Keratinocyte (primary cell): ENCODE data around the gene PKP4. TPM values are rescaled to one million over a fixed set of nuclear protein-coding genes. Genes with fewer than 3 reads are reported as not detected.
A peak's percentile ranks its signal among the peaks of the same experiment; 100 is the strongest.

ENCODE experiments used
- DNase-seq: peaks from one replicate; pipeline ENCODE4 v3.0.0-alpha.2; 2011; ENCODE audit warnings: low read depth, missing footprints, low spot score
- FAIRE-seq: peaks from 2 replicates; lab custom pipeline; 2011; peaks lifted over from hg19 to GRCh38; lab: Jason Lieb, UNC
- H2AFZ ChIP-seq: 2 replicates; pipeline ENCODE4 v1.6.0; 2012; ENCODE audit warnings: low read length, control low read depth, inconsistent platforms; ENCODE audit not compliant: control insufficient read depth
- H3K27ac ChIP-seq: 2 replicates; pipeline ENCODE4 v1.5.1; 2011; ENCODE audit warnings: low read length; ENCODE audit not compliant: control insufficient read depth, insufficient read depth
- H3K27me3 ChIP-seq: 3 replicates; pipeline ENCODE4 v1.6.0; 2011; ENCODE audit warnings: low read length; ENCODE audit not compliant: control insufficient read depth, insufficient read depth; ENCODE audit errors: extremely low read depth
- H3K36me3 ChIP-seq, 2 experiments: 2 replicates in 1 of 2; 3 replicates in 1 of 2; pipeline ENCODE4 v1.5.1; 2011; ENCODE audit warnings: low read length in 2 of 2, mild to moderate bottlenecking in 1 of 2; ENCODE audit not compliant: control insufficient read depth in 2 of 2, insufficient read depth in 2 of 2; ENCODE audit errors: extremely low read depth in 1 of 2
- H3K4me1 ChIP-seq: 3 replicates; pipeline ENCODE4 v1.5.1; 2011; ENCODE audit warnings: low read length; ENCODE audit not compliant: control insufficient read depth, insufficient read depth; ENCODE audit errors: extremely low read depth
- H3K4me2 ChIP-seq: 3 replicates; pipeline ENCODE4 v1.6.0; 2011; ENCODE audit warnings: low read depth, low read length; ENCODE audit not compliant: control insufficient read depth, insufficient read depth; ENCODE audit errors: extremely low read depth
- H3K4me3 ChIP-seq, 3 experiments: fragments of 200-600 bp in 1 of 3; sonication (generic) in 1 of 3; 2 replicates in 2 of 3; 3 replicates in 1 of 3; pipeline ENCODE4 v1.5.1; 2011 to 2016; ENCODE audit warnings: low read length in 3 of 3, mild to moderate bottlenecking in 3 of 3, control low read depth in 2 of 3, inconsistent platforms in 1 of 3, low read depth in 1 of 3, mixed read lengths in 1 of 3, mixed run types in 1 of 3, moderate library complexity in 1 of 3; ENCODE audit not compliant: control insufficient read depth in 2 of 3, insufficient read depth in 2 of 3; ENCODE audit errors: extremely low read depth in 1 of 3
- H3K79me2 ChIP-seq: 2 replicates; pipeline ENCODE4 v1.6.0; 2012; ENCODE audit warnings: low read length; ENCODE audit not compliant: control insufficient read depth, insufficient read depth
- H3K9ac ChIP-seq: 3 replicates; pipeline ENCODE4 v1.6.0; 2011; ENCODE audit warnings: low read length; ENCODE audit not compliant: control insufficient read depth, insufficient read depth; ENCODE audit errors: extremely low read depth
- H3K9me1 ChIP-seq: 3 replicates; pipeline ENCODE4 v1.6.0; 2011; ENCODE audit warnings: low read length; ENCODE audit not compliant: control insufficient read depth, insufficient read depth; ENCODE audit errors: extremely low read depth
- H3K9me3 ChIP-seq: 2 replicates; pipeline ENCODE4 v1.5.1; 2012; ENCODE audit warnings: low read depth, low read length; ENCODE audit not compliant: control insufficient read depth
- H4K20me1 ChIP-seq: 3 replicates; pipeline ENCODE4 v1.6.0; 2011; ENCODE audit warnings: low read length; ENCODE audit not compliant: control insufficient read depth, insufficient read depth; ENCODE audit errors: extremely low read depth
- EZH2 ChIP-seq: IDR thresholded peaks from one replicate; pipeline ENCODE4 v1.6.1; 2012; ENCODE audit warnings: inconsistent platforms, mild to moderate bottlenecking, low read length, moderate library complexity
- dilution Hi-C: fragments of 300-500 bp; cut with MboI; formaldehyde crosslinking; loops from one replicate; pipeline ENCODE4 v1.7.0; 2020; ENCODE audit warnings: low sequenced_read_pairs; ENCODE audit not compliant: extremely low pct_ligation_motif_present
- polyA plus RNA-seq, 5 experiments: library from polyadenylated mRNA; depleted of rRNA in 3 of 5; stranded (reverse) in 3 of 5; stranded (forward) in 1 of 5; unstranded in 1 of 5; fragments of >200 nt; gene quantifications; 1 replicate in 1 of 5; 2 replicates in 3 of 5; 3 replicates in 1 of 5; pipeline versions ENCODE4 v1.2.1 to v1.2.3, GENCODE V29; 2011 to 2012; ENCODE audit warnings: missing spikeins in 2 of 5, low read depth in 1 of 5, low replicate concordance in 1 of 5
- TF ChIP-seq, protein P1 (sequence below), 3 experiments: IDR thresholded peaks in 1 of 3; conservative IDR thresholded peaks in 1 of 3; optimal IDR thresholded peaks in 1 of 3; 2 replicates in 2 of 3; 3 replicates in 1 of 3; pipeline versions ENCODE3 to v1.5.1; 2011; ENCODE audit warnings: low read length in 3 of 3, mild to moderate bottlenecking in 3 of 3, moderate library complexity in 2 of 3, control low read depth in 1 of 3, inconsistent platforms in 1 of 3; ENCODE audit not compliant: insufficient read depth in 2 of 3; ENCODE audit errors: extremely low read depth in 1 of 3

PKP4 gene
- polyA plus RNA-seq, 1 donor (not counting 4 experiments of a cell fraction or from before 2014, with no cell fraction given): 43.8 TPM

DNA sequence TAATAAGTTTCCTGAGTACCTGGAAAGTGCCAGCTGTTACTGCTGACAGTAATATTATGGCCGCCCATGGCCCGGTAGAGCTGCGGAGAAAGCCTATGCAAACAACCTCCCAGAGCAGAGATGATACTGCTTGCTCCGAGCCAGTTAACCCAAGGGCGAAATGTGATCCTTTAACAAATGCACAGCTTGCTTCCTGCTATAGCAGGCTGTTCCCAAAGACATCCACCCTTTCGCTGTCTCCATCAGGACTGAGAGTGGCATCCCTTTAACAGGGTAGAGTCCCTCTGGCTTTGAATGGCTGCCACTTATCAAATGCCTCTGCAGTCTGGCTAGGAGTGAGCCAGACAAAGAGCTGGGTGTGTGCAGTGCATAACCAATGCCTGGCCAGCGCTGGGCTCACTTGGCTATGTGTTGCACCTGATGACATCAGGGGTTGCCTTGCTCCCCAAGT lies 268.7 kb downstream of the PKP4 start:
- H3K27ac ChIP-seq: no peak overlapping the region

DNA sequence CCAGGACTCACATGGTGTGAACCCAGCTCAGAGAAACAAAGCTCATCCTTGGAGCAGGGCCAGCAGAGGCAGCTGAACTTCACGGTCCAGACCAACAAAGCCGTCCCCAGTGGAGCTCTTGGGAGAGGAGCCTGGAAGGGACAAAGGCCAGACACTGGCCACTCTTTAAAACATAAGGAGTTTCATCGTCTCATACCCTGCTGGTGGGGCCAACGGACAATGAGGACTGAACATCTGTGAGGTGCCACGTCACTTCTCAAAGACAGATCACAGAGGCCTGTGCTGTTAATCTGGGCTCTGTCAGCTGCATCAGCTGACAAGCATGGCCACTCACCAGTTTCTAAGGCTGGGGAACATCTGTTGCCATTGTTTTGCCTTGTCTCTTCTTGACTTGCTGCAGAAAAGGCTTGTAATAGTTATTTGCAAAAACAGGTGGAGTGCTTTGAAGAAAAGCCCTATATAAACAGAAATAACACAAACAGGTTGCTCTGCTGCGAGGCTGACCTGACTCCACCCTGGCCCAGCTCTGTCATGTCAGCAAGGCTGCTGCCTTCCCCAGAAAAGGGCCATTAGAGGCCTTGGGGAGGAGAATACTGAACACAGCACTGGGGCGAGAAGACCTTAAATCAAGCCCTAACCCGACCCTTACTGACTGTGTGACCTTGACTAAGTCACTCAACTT lies 270.3 kb downstream of the PKP4 start:
- H3K79me2 ChIP-seq: no peaks in the 10 kb centered on the region
- H3K27me3 ChIP-seq: no peaks in the 10 kb centered on the region
- H3K4me3 ChIP-seq: no peak overlapping the region
- dilution Hi-C loops: no loop called here
- H3K9me3 ChIP-seq: no peaks in the 10 kb centered on the region
- no peaks in the 10 kb centered on the region for H4K20me1 ChIP-seq
- FAIRE-seq (no peak), DNase-seq (no peak)
- H3K4me2 ChIP-seq: no peak overlapping the region
- TF ChIP-seq, protein P1, sequence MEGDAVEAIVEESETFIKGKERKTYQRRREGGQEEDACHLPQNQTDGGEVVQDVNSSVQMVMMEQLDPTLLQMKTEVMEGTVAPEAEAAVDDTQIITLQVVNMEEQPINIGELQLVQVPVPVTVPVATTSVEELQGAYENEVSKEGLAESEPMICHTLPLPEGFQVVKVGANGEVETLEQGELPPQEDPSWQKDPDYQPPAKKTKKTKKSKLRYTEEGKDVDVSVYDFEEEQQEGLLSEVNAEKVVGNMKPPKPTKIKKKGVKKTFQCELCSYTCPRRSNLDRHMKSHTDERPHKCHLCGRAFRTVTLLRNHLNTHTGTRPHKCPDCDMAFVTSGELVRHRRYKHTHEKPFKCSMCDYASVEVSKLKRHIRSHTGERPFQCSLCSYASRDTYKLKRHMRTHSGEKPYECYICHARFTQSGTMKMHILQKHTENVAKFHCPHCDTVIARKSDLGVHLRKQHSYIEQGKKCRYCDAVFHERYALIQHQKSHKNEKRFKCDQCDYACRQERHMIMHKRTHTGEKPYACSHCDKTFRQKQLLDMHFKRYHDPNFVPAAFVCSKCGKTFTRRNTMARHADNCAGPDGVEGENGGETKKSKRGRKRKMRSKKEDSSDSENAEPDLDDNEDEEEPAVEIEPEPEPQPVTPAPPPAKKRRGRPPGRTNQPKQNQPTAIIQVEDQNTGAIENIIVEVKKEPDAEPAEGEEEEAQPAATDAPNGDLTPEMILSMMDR (optimal IDR thresholded peaks at IDR 0.05 in 1 of 3, IDR thresholded peaks at IDR 0.05 in 1 of 3, conservative IDR thresholded peaks at IDR 0.05 in 1 of 3; ENCODE audit: extremely low read depth in 1 of 3, insufficient read depth in 2 of 3, low read length in 3 of 3): no peak
- no peak for TF ChIP-seq EZH2
- no peaks in the 10 kb centered on the region for H3K36me3 ChIP-seq
- H3K27ac ChIP-seq: no peak overlapping the region
- no peak overlapping the region for H2AFZ ChIP-seq
- H3K9me1 ChIP-seq: no peaks in the 10 kb centered on the region
- H3K9ac ChIP-seq: no peak overlapping the region
- H3K4me1 ChIP-seq: peaks cover 21% of the 10 kb centered on the region

More for the DNA sequence above, 268.7 kb downstream of the PKP4 start:
- FAIRE-seq (peak; percentile 29), DNase-seq (no peak)
- no peaks in the 10 kb centered on the region for H3K27me3 ChIP-seq
- no peaks in the 10 kb centered on the region for H3K9me1 ChIP-seq
- H3K9ac ChIP-seq: no peak overlapping the region
- TF ChIP-seq EZH2: no peak
- TF ChIP-seq, protein P1 (optimal IDR thresholded peaks at IDR 0.05 in 1 of 3, IDR thresholded peaks at IDR 0.05 in 1 of 3, conservative IDR thresholded peaks at IDR 0.05 in 1 of 3; ENCODE audit: extremely low read depth in 1 of 3, insufficient read depth in 2 of 3, low read length in 3 of 3): no peak
- H3K79me2 ChIP-seq: no peaks in the 10 kb centered on the region
- no peak overlapping the region for H3K4me3 ChIP-seq
- dilution Hi-C loops: no loop called here
- no peaks in the 10 kb centered on the region for H4K20me1 ChIP-seq
- H2AFZ ChIP-seq: no peak overlapping the region
- no peaks in the 10 kb centered on the region for H3K9me3 ChIP-seq
- H3K4me2 ChIP-seq: no peak overlapping the region
- no peaks in the 10 kb centered on the region for H3K36me3 ChIP-seq
- H3K4me1 ChIP-seq: peaks cover 21% of the 10 kb centered on the region
